Caco-2 (cell line): ENCODE results near the gene SF3A2. TPM values are rescaled to one million over a fixed set of nuclear protein-coding genes. Genes with fewer than 3 reads are reported as not detected.

ENCODE experiments used
- BruUV-seq: library from RNA; stranded (reverse); fragments of 400-500 nt; replicated peaks from 2 replicates; lab custom pipeline; 2021; lab: Mats Ljungman, UMichigan
- CTCF ChIA-PET: fragments of 300-600 bp; sonication (Branson Sonifier 250); formaldehyde crosslinking; loops from one replicate; lab custom pipeline; 2022; ENCODE audit warnings: antibody characterized with exemption; lab: Charles Lee
- POLR2A ChIA-PET: fragments of 300-600 bp; sonication (Branson Sonifier 250); formaldehyde crosslinking; loops from one replicate; lab custom pipeline; 2022; ENCODE audit warnings: antibody characterized with exemption; lab: Charles Lee
- DNase-seq, 2 experiments: peaks; one replicate each; pipeline versions ENCODE4 v3.0.0 to v3.0.0-alpha.2; 2020 to 2022
- H3K27me3 ChIP-seq: replicated peaks from 2 replicates; pipeline ENCODE4 v1.6.0; 2011; ENCODE audit warnings: low read length; ENCODE audit not compliant: control insufficient read depth, insufficient read depth
- H3K36me3 ChIP-seq: 2 replicates; pipeline ENCODE4 v1.5.1; 2011; ENCODE audit warnings: low read length; ENCODE audit not compliant: control insufficient read depth, insufficient read depth
- H3K4me1 ChIP-seq: fragments of 250-450 bp; sonication (Bioruptor Pico); 2 replicates; pipeline ENCODE4 v1.5.1; 2020; ENCODE audit warnings: mild to moderate bottlenecking
- H3K4me3 ChIP-seq: 2 replicates; pipeline ENCODE4 v1.5.1; 2011; ENCODE audit warnings: low read depth, mild to moderate bottlenecking, control low read depth, low read length
- H3K9me3 ChIP-seq: fragments of 250-450 bp; sonication (Bioruptor Pico); 2 replicates; pipeline ENCODE4 v1.5.1; 2020; ENCODE audit warnings: mild to moderate bottlenecking, moderate library complexity
- H3K27ac Mint-ChIP-seq: one replicate; pipeline ENCODE4 v1.8.0; 2022; ENCODE audit warnings: mixed read lengths; ENCODE audit not compliant: unreplicated experiment
- H3K27me3 Mint-ChIP-seq: one replicate; pipeline ENCODE4 v1.8.0; 2022; ENCODE audit warnings: mixed read lengths; ENCODE audit not compliant: insufficient read depth, unreplicated experiment
- H3K36me3 Mint-ChIP-seq: one replicate; pipeline ENCODE4 v1.8.0; 2022; ENCODE audit warnings: mild to moderate bottlenecking, mixed read lengths; ENCODE audit not compliant: insufficient read depth, unreplicated experiment
- H3K4me1 Mint-ChIP-seq: one replicate; pipeline ENCODE4 v1.8.0; 2022; ENCODE audit warnings: low read depth, mixed read lengths; ENCODE audit not compliant: unreplicated experiment
- H3K4me3 Mint-ChIP-seq: one replicate; pipeline ENCODE4 v1.8.0; 2022; ENCODE audit warnings: mild to moderate bottlenecking, moderate library complexity, mixed read lengths; ENCODE audit not compliant: unreplicated experiment
- H3K9me3 Mint-ChIP-seq: one replicate; pipeline ENCODE4 v1.8.0; 2022; ENCODE audit warnings: mixed read lengths; ENCODE audit not compliant: unreplicated experiment
- intact Hi-C: fragments of 100-400 bp; cut with micrococcal nuclease; formaldehyde crosslinking; loops from one replicate; pipeline ENCODE4 v1.10.0; 2022; ENCODE audit not compliant: unreplicated experiment
- total RNA-seq: library from RNA; stranded (reverse); gene quantifications from 2 replicates; pipeline ENCODE4 v1.2.3, GENCODE V29; 2022
- TF ChIP-seq, protein P1 (sequence below), 2 experiments: fragments of 200-600 bp in 1 of 2; IDR thresholded peaks; 1 replicate in 1 of 2; 2 replicates in 1 of 2; pipeline versions ENCODE4 v1.5.1 to v1.8.0; 2011 to 2022; ENCODE audit warnings: antibody characterized with exemption in 1 of 2, control low read depth in 1 of 2, inconsistent platforms in 1 of 2, low read depth in 1 of 2, low read length in 1 of 2, mild to moderate bottlenecking in 1 of 2, moderate library complexity in 1 of 2; ENCODE audit not compliant: insufficient read depth in 1 of 2, severe bottlenecking in 1 of 2, unreplicated experiment in 1 of 2

Gene SF3A2
- total RNA-seq, 1 experiment from 2014 or later, result 129 TPM

DNA sequence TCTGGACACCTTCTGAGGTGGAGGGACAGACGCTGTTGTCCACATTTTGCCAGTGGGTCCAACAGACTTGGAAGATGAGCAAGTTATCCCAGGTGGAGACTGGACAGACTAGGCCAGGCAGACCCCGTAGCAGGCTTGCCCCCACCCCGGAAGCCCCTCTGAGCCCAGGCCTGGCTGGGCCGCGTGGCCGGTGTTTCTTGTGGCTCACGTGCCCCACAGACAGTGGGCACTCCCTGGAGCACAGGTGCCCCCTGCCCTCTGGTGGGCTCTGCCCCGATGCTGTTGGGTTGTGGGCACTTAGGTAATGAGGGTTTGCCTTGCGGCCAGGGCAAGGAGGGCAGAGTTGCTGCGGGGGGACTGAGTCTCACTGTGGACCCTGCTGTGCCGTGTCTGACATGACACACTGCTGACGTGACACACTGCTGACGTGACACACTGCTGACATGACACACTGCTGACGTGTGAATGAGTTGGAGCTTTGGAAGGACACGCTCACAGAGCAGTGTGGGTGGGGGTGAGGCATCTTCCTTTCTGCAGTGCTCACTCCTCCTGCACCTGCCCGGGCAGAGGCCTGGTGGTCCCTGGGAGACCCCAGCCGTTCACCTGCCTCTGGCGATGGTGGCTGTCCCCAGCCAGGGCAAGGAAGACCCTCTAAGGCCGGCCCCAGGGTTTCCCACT lies 47.8 kb upstream of the SF3A2 start:
- H3K27me3 ChIP-seq, result no peaks in the 10 kb centered on the region
- Mint-ChIP-seq H3K27ac (no peak overlapping the region), H3K9me3 (no peaks in the 10 kb centered on the region), H3K4me3 (no peak overlapping the region), H3K4me1 (peaks cover 12% of the 10 kb centered on the region), H3K27me3 (no peaks in the 10 kb centered on the region), H3K36me3 (peaks cover 54% of the 10 kb centered on the region)
- no peak for DNase-seq
- BruUV-seq, result no TSS peak
- TF ChIP-seq, protein P1, sequence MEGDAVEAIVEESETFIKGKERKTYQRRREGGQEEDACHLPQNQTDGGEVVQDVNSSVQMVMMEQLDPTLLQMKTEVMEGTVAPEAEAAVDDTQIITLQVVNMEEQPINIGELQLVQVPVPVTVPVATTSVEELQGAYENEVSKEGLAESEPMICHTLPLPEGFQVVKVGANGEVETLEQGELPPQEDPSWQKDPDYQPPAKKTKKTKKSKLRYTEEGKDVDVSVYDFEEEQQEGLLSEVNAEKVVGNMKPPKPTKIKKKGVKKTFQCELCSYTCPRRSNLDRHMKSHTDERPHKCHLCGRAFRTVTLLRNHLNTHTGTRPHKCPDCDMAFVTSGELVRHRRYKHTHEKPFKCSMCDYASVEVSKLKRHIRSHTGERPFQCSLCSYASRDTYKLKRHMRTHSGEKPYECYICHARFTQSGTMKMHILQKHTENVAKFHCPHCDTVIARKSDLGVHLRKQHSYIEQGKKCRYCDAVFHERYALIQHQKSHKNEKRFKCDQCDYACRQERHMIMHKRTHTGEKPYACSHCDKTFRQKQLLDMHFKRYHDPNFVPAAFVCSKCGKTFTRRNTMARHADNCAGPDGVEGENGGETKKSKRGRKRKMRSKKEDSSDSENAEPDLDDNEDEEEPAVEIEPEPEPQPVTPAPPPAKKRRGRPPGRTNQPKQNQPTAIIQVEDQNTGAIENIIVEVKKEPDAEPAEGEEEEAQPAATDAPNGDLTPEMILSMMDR (IDR thresholded peaks at IDR 0.05; ENCODE audit: insufficient read depth in 1 of 2, low read depth in 1 of 2, low read length in 1 of 2, severe bottlenecking in 1 of 2, unreplicated experiment in 1 of 2), result no peak
- ChIA-PET CTCF (no interaction called here), POLR2A (no interaction called here)
- no peak overlapping the region for H3K4me3 ChIP-seq
- H3K4me1 ChIP-seq, result peaks cover 10% of the 10 kb centered on the region
- intact Hi-C loops, result no loop called here
- H3K9me3 ChIP-seq, result no peaks in the 10 kb centered on the region
- no peaks in the 10 kb centered on the region; the same call in none of the 2 replicates for H3K36me3 ChIP-seq

- Mint-ChIP-seq H3K4me1 (peaks cover 12% of the 10 kb centered on the region), H3K4me3 (no peak overlapping the region), H3K9me3 (no peaks in the 10 kb centered on the region), H3K27ac (no peak overlapping the region), H3K27me3 (no peaks in the 10 kb centered on the region), H3K36me3 (peaks cover 44% of the 10 kb centered on the region)
- CTCF ChIA-PET, result no interaction called here
- TF ChIP-seq, protein P1 (IDR thresholded peaks at IDR 0.05; ENCODE audit: insufficient read depth in 1 of 2, low read depth in 1 of 2, low read length in 1 of 2, severe bottlenecking in 1 of 2, unreplicated experiment in 1 of 2), result no peak
- peaks cover 10% of the 10 kb centered on the region for H3K4me1 ChIP-seq
- intact Hi-C loops, result no loop called here
- no peaks in the 10 kb centered on the region for H3K27me3 ChIP-seq
- no peak for DNase-seq
- BruUV-seq, result no TSS peak
- H3K36me3 ChIP-seq, result no peaks in the 10 kb centered on the region; the same call in none of the 2 replicates
- no peak overlapping the region for H3K4me3 ChIP-seq
- POLR2A ChIA-PET, result no interaction called here
- no peaks in the 10 kb centered on the region for H3K9me3 ChIP-seq
Measured at GRCh38 chr19:2189880-2190279, 46.7 kb upstream of the SF3A2 start.

DNA sequence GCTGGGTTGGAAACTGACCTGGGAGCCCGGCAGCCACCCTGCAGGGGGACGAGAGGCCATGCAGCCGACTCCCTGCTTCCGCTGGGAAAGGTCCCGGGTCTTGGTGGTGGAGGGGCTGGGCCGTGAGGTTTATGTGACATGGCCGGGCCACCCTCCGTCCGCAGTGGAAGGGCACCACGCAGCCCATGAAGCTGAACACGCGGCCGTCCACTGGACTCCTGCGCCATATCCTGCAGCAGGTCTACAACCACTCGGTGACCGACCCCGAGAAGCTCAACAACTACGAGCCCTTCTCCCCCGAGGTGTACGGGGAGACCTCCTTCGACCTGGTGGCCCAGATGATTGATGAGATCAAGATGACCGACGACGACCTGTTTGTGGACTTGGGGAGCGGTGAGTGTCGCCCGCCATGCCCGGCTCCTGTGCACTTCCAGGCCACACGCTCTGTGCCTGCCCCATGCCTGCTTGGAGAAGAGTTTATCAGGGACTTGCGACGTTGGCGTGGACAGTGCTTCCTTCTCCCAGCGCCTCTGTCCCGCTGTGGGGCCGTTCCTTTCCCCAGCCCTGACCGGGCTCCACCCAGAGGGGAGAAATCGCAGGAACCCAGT lies 45.7 kb upstream of the SF3A2 start:
- H3K4me1 Mint-ChIP-seq, result peaks cover 7% of the 10 kb centered on the region
- no peaks in the 10 kb centered on the region for H3K9me3 Mint-ChIP-seq
- no peak for DNase-seq
- peaks cover 38% of the 10 kb centered on the region for H3K36me3 Mint-ChIP-seq
- H3K4me3 Mint-ChIP-seq, result no peak overlapping the region
- POLR2A ChIA-PET, result no interaction called here
- Histone ChIP-seq H3K36me3 (no peaks in the 10 kb centered on the region; the same call in none of the 2 replicates), H3K9me3 (no peaks in the 10 kb centered on the region), H3K4me1 (peaks cover 5% of the 10 kb centered on the region), H3K4me3 (no peak overlapping the region), H3K27me3 (no peaks in the 10 kb centered on the region)
- CTCF ChIA-PET, result no interaction called here
- TF ChIP-seq, protein P1 (IDR thresholded peaks at IDR 0.05; ENCODE audit: insufficient read depth in 1 of 2, low read depth in 1 of 2, low read length in 1 of 2, severe bottlenecking in 1 of 2, unreplicated experiment in 1 of 2), result no peak
- no TSS peak for BruUV-seq
- no peak overlapping the region for H3K27ac Mint-ChIP-seq
- H3K27me3 Mint-ChIP-seq, result no peaks in the 10 kb centered on the region
- intact Hi-C loops, result no loop called here
